Measurements from ENCODE around the gene CLCN6.

CLCN6 gene

GRCh38 chr1:11891433-11892186, 85.6 kb downstream of the CLCN6 start:
- POLR2A ChIA-PET = interaction anchor here (1.9 kb wide), 1 partner anchor 16 kb away, joined by 9 read pairs; no protein-coding TSS in a partner anchor
- CTCF ChIA-PET = interaction anchor here (0.9 to 7.6 kb wide), 9 partner anchors 9 to 107 kb away, joined by 3 to 114 read pairs (median 6); no protein-coding TSS in a partner anchor
- no peak overlapping the region for H3K4me3 ChIP-seq (ENCODE audit: low read depth, low read length)
- H3K27ac ChIP-seq (ENCODE audit: extremely low read depth, low read depth, low read length) = no peak overlapping the region
- no peaks in the 10 kb centered on the region for H3K36me3 ChIP-seq (ENCODE audit: control insufficient read depth in 2 of 2, insufficient read depth in 1 of 2, low read length in 2 of 2)
- no peaks in the 10 kb centered on the region for H3K4me1 ChIP-seq (ENCODE audit: control insufficient read depth, insufficient read depth, low read length)
- TF ChIP-seq ZNF423 (tag by site-specific recombination; IDR thresholded peaks at IDR 0.05) (no peak), ZNF121 (tag by site-specific recombination; IDR thresholded peaks at IDR 0.05) (peak; percentile 94)
- no peaks in the 10 kb centered on the region for H3K9me3 ChIP-seq (ENCODE audit: control insufficient read depth, insufficient read depth, low read depth, low read length)

Measured in HEK293 (cell line).